ENCODE measurements around the gene TMA7. TPM values are rescaled to one million over a fixed set of nuclear protein-coding genes. Genes with fewer than 3 reads are reported as not detected.

Gene TMA7
- total RNA-seq, 4 donors from 2014 or later, result 272 to 488 (median 350) TPM

DNA sequence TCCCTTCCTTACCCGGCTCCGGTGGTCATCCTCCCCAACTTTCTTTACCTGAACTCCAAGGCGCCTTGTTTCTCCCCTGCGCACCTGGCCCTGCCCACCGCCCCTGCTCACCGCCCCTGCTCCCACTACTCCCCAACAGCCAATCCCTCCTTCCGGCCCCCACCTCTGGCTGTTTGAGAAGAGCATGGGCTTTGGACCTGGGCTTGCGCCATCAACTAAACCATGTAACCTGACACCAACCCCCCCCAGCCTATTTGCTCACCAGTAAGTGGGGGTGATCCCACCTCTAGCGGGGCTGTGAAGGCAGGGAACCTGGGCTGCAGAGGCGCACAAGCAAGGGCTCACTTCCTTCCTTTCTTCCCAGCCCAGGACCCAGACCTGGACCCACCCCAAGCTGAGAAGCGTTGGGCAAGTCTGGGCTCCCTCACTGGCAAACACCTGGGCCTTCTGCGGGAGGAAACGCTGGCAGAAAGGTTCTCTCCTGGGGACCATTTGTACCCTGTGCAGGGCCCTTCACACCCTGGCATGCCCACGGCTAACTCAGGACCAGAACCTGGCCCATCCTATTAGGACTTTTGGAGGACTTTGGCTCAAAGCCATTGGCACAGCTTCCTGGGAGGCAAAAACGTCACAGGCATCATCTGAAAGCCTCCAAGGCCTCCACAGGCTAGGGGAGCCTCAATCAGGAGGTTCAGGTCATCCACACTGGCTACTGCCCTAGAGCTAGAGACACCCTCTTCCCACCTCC lies 9.9 kb upstream of the TMA7 start, which contains the start of gene PLXNB1:
Gene PLXNB1, minus strand, starts transcription at position 127 of the 748 bp plus-strand sequence. CDS start 5,475 bp downstream, outside the sequence.
- TF ChIP-seq, protein P1, sequence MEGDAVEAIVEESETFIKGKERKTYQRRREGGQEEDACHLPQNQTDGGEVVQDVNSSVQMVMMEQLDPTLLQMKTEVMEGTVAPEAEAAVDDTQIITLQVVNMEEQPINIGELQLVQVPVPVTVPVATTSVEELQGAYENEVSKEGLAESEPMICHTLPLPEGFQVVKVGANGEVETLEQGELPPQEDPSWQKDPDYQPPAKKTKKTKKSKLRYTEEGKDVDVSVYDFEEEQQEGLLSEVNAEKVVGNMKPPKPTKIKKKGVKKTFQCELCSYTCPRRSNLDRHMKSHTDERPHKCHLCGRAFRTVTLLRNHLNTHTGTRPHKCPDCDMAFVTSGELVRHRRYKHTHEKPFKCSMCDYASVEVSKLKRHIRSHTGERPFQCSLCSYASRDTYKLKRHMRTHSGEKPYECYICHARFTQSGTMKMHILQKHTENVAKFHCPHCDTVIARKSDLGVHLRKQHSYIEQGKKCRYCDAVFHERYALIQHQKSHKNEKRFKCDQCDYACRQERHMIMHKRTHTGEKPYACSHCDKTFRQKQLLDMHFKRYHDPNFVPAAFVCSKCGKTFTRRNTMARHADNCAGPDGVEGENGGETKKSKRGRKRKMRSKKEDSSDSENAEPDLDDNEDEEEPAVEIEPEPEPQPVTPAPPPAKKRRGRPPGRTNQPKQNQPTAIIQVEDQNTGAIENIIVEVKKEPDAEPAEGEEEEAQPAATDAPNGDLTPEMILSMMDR (IDR thresholded peaks at IDR 0.05; ENCODE audit: low read depth), result no peak

DNA sequence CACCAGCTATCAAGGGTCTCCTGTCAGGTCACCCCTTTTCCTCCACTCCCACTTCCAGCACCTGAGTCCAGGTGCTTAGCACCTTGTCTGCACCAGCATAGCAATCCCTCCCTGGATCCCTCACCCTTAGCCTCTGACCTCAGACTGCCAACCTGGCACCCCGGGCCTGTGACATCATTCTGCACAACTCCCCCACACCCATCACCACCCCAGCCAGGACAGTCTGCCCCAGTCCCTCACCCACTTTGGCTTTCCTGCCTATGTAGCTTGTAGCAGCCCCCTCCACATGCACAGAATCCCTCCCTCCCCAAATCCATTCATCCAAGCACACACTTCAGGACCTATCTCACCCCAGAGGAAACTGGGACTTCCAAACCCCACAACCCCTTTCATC lies 9.4 kb upstream of the TMA7 start:
- TF ChIP-seq, protein P1 (IDR thresholded peaks at IDR 0.05; ENCODE audit: low read depth), result no peak

DNA sequence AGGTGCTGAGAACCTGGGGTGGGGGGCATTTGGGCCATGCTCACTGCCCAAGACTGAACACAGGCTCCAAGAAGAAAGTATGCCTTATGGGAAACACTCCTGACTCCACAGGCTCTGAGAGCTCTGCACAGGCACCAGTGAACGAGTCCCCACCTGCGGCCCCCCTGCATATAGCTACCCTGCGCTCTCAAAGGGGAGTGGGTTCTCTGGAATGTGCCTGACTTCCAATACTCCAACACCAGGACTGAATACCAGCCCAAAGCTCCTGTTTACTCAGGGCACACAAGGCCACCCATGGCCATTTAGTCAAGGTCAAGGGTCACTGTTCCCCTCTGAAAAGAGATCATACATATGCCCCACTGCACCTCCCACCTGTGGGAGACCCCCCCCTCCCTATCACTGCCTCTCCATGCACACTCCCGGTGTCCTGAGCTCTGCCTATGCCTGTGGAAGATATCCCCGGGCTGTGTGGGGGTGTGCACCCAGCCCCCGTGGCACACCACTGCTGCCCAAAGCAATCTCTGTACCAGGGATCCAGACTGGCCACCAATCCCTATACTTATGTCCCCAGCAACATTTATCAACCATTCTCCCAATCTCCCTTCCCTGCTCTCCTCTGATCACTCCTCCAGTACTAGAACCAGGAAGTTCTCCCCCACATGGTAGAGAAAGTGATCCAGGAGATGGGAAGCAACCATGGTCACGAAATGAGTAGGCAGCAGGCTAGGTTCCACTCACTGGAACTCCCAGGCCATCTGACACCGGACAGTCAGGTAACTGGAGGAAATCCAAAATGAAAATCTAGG lies 8.6 kb upstream of the TMA7 start:
- TF ChIP-seq, protein P1 (IDR thresholded peaks at IDR 0.05; ENCODE audit: low read depth), result no peak

DNA sequence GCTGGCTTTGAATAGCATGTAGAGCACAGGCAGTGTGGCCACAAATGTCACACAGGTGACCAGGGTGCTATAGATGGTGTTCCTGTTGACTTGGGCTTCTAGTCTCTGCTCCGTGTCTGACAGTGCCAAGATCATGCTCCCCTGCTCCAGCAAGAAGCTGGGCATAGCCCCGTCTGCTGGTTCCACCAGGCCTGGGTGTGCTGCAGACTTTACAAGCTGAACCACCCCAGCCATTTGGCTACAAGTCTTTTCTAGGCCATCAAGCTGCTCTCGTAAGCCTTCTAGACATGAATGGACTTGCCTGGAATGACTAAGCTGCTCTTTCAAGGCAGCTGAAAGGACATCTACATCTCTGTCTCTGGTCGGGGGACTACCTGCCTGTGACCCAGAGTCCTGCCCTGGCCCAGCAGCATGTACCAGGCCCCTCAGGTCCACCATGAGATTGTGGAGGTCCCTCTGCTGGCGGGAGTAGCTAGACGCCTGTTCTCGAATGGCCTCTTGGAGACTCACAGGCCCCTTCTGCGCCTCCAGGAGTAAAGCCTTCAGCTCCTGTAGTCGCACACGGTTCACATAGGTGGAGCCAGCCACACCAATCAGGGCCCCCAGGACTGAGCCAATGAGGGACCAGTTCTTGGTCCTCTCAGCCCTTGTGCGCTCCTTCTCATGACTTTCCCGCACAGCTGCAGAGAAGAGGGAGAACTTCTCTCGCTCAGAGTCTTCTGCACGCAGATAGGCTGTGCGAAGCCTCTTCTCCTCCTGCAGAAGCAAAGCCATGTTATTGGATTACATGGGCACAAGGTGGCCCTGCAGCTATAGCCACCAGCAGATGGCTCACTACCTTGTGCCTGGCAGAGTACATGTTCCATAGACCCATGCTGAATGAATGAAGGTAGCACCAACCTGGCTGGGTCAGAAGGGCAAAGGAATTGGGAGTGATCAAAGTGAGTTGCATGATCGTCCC lies 7.4 kb upstream of the TMA7 start:
- TF ChIP-seq, protein P1 (IDR thresholded peaks at IDR 0.05; ENCODE audit: low read depth), result no peak

DNA sequence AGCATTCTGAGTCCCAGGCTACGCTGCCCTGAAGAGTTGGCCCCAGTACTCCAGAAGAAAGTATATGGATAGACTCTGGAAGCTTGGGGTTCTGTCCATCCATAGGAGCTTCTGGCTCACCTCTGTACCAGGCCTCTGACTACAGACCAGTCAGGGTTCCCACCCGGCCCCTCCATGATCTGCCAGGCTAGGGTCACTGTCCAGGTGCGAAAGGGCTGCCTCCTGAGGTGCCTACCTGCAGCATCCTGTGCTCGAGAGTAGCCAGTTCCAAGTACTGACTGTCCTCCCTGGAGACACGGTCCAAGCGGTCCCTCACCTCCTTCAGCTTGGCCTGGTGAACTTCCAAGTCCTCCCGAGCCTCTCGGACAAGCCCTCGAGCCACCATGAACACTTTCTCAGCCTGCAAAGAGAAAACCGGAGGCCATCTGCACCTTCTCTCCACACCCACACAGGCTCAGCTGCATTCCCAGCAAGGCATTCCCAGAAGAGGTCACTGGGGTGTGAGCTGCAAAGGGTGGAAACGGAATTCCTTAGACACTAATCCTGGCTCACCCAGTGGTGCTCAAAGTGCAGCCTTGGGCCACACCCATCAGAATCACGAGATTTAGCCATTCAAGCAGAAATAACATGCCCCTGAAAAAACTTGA lies 6.5 kb upstream of the TMA7 start:
- TF ChIP-seq, protein P1 (IDR thresholded peaks at IDR 0.05; ENCODE audit: low read depth), result no peak

DNA sequence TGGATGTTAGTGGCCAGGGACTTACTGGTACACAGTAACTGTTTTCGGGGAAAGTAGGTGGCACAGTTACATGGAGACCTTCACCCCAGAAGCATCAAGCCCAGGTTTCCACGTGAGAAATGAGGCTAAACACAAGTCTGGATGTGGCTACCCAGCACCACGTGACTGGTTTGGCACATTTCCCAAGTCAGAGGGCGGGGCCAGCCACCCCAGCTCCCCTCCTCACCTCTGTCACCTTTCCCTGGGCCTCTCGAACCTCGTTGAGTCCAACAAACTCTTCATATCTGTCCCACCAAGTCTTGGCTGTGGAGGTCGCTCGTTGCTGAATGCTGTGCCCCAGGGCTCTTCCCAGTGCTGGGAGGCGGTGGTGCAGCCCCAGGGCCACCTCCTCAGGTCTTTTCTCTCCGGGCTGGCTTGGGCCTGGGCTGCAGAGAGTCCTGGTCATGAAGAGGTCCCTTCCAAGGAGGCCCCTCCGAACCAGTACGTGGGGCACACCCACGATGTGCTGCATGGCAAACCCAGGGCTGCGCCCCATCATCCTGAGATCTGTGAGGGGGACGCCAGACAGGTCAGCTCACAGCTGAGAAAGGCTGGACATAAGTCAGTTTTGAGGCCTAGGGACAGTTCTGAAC lies 5.3 kb upstream of the TMA7 start:
- TF ChIP-seq, protein P1 (IDR thresholded peaks at IDR 0.05; ENCODE audit: low read depth), result no peak

All from subcutaneous adipose tissue (tissue), 4 donors.